ENCODE results near the gene CNOT3. TPM values are rescaled to one million over a fixed set of nuclear protein-coding genes. Genes with fewer than 3 reads are reported as not detected.

The CNOT3 gene
- total RNA-seq, 1 donor from 2014 or later: 95.5 TPM

DNA sequence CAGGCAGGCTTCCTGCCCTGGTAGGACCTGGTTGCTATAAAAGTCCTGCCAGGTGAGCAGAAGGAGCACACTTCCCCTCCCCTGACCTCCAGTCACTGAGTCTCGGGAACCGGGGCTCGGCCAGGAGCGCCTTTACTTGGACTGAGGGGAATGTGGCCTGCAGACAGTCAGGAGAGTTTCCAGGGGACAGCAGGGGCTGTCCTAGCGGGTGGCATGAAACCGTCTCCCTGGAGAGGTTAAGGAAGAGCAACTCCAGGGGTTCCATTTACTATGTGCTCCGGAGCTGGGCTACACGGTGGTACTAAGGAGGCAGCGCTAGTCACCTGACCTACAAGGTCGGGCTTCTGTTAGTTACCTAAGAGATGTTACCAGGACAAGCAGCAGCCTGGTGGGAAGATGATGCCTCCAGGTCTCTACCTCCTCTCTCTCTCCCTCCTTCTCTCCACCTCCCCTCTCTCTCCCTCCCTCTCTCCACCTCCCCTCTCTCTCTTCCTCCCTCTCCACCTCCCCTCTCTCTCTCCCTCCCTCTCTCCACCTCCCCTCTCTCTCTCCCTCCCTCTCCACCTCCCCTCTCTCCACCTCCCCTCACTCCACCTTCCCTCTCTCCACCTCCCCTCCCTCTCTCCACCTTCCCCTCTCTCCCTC lies 4.1 kb upstream of the CNOT3 start:
- Mint-ChIP-seq H3K9me3 (no peaks in the 10 kb centered on the region), H3K4me1 (peaks cover 18% of the 10 kb centered on the region), H3K27me3 (ENCODE audit: low read depth) (peaks cover 14% of the 10 kb centered on the region), H3K4me3 (no peak overlapping the region), H3K36me3 (ENCODE audit: low read depth) (no peaks in the 10 kb centered on the region), H3K27ac (ENCODE audit: unreplicated experiment) (no peak overlapping the region)
- TF ChIP-seq, protein P1, sequence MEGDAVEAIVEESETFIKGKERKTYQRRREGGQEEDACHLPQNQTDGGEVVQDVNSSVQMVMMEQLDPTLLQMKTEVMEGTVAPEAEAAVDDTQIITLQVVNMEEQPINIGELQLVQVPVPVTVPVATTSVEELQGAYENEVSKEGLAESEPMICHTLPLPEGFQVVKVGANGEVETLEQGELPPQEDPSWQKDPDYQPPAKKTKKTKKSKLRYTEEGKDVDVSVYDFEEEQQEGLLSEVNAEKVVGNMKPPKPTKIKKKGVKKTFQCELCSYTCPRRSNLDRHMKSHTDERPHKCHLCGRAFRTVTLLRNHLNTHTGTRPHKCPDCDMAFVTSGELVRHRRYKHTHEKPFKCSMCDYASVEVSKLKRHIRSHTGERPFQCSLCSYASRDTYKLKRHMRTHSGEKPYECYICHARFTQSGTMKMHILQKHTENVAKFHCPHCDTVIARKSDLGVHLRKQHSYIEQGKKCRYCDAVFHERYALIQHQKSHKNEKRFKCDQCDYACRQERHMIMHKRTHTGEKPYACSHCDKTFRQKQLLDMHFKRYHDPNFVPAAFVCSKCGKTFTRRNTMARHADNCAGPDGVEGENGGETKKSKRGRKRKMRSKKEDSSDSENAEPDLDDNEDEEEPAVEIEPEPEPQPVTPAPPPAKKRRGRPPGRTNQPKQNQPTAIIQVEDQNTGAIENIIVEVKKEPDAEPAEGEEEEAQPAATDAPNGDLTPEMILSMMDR (conservative IDR thresholded peaks at IDR 0.05): no peak
- no peak for DNase-seq (ENCODE audit: low read depth, low spot score)

DNA sequence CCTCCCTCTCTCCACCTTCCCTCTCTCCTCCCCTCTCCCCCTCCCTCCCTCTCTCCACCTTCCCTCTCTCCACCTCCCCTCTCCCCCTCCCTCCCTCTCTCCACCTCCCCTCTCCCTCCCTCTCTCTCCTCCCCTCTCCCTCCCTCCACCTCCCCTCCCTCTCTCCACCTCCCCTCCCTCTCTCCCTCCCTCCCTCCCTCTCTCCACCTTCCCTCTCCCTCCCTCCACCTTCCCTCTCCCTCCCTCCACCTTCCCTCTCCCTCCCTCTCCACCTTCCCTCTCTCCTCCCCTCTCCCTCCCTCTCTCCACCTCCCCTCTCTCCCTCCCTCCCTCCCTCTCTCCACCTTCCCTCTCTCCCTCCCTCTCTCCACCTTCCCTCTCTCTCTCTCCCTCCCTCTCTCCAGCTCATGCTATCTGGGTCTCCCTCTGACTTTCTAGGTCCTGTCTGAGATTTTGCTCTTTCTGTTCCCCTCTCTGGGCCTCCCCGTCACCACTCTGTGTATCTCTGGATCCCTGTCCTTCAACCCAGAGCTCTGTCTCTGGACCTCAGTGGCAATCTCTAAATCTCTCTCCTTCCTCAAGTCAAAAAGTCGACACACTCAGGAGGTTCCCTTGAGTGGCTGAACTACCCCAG lies 3.5 kb upstream of the CNOT3 start:
- TF ChIP-seq, protein P1 (conservative IDR thresholded peaks at IDR 0.05): no peak
- Mint-ChIP-seq H3K27ac (ENCODE audit: unreplicated experiment) (no peak overlapping the region), H3K4me1 (peaks cover 24% of the 10 kb centered on the region), H3K9me3 (no peaks in the 10 kb centered on the region), H3K27me3 (ENCODE audit: low read depth) (peaks cover 14% of the 10 kb centered on the region), H3K36me3 (ENCODE audit: low read depth) (no peaks in the 10 kb centered on the region), H3K4me3 (peak overlapping the region; percentile 57)
- DNase-seq (ENCODE audit: low read depth, low spot score): no peak

DNA sequence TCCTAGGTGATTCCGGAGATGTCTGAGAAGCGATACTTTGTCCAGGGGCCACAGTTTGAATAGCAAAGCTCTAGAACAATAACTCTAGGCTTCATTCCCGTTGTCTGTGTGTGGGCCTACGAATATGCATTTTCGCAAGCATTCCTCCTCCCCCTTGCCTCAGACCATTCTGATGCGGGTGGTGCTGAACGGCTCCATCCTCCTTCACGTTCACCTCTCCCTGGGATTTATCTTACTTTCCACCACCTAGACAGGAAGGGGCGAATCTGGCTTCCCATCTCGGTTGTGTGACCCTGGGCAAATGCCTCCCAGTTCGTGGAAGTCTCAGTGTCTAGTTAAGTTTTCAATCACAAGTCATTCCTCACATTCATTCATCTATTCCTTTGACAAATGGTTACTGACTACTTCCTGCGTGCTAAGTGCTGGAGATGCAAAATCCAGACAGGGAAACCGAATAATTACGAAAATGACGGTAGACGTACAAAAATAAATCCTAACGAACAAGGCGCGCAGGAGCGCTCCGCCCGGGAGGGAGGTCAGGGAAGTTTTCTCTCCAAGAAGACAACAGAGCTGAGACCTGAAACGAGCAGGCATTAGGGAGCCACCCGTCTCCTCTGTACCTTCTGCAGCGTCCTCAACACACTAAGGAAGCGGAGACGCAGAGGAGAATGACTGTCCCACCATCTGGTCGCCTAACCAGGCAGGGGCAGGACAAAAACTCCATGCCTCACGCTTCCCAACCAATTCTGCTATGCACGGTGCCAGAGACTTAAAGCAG lies 1.3 kb upstream of the CNOT3 start:
- Mint-ChIP-seq H3K4me3 (peak overlapping the region; percentile 90), H3K27ac (ENCODE audit: unreplicated experiment) (peak overlapping the region; percentile 61), H3K27me3 (ENCODE audit: low read depth) (peaks cover 14% of the 10 kb centered on the region), H3K4me1 (peaks cover 38% of the 10 kb centered on the region), H3K9me3 (no peaks in the 10 kb centered on the region), H3K36me3 (ENCODE audit: low read depth) (no peaks in the 10 kb centered on the region)
- TF ChIP-seq, protein P1 (conservative IDR thresholded peaks at IDR 0.05): no peak
- no peak for DNase-seq (ENCODE audit: low read depth, low spot score)

DNA sequence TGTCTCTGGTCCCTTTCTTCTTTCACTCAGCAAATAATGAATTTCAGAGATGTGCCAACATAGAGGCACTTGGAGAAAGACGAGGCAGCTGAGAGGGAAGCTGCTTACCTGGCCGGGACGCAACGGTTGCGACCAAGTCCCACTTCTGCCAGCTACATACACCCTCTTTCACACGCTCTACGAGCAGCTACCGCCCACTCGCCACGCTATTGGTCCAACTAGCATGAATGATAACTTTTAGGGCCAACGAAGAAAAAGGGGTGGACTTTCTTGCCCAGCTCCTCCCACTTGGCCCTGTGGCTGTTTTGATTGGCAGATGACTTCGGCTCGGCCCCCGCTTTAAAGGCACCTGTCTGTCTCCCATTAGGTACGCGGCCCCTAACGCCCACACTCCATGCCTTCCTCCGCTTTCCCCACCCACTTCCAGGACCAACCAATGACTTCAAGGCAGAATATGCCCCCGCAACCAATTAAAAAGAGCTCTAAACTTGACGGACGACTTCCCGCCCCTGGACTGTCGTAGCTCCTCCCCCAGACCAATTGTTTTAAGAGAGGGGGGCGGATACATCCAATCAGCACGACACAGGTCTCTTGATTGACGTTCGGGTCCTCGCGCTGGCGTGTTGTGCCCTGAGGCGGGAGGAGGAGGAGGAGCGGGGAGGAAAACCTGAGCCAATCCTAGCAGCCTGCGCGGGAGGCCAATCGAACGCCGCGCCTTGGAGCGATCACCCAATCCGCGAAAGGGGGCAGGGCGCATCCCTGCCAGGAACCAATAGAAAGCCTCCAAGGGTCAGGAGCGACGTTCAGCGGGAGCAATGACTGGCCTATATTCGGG lies 481 bp upstream of the CNOT3 start:
- DNase-seq (ENCODE audit: low read depth, low spot score): peak; percentile 97
- TF ChIP-seq, protein P1 (conservative IDR thresholded peaks at IDR 0.05): no peak
- no peaks in the 10 kb centered on the region for H3K9me3 Mint-ChIP-seq
- H3K36me3 Mint-ChIP-seq (ENCODE audit: low read depth): no peaks in the 10 kb centered on the region
- H3K4me3 Mint-ChIP-seq: peak overlapping the region; percentile 90
- H3K27ac Mint-ChIP-seq (ENCODE audit: unreplicated experiment): peak overlapping the region; percentile 95
- H3K4me1 Mint-ChIP-seq: peaks cover 42% of the 10 kb centered on the region
- peaks cover 14% of the 10 kb centered on the region for H3K27me3 Mint-ChIP-seq (ENCODE audit: low read depth)
